ENCODE measurements around the gene NFATC2. TPM values are rescaled to one million over a fixed set of nuclear protein-coding genes. Genes with fewer than 3 reads are reported as not detected.

Gene NFATC2
- total RNA-seq, 1 donor from 2014 or later, result 11.0 TPM

GRCh38 chr20:51447097-51447764, 95.3 kb downstream of the NFATC2 start:
- DNase-seq (ENCODE audit: low spot score) (peak; percentile 79), ATAC-seq (peak; percentile 70)
- intact Hi-C loops (cut with DNase I), result no loop called here

- DNase-seq (ENCODE audit: low spot score) (no peak), ATAC-seq (peak; percentile 41)
- intact Hi-C loops (cut with DNase I), result no loop called here
Observed at GRCh38 chr20:51446656-51447055, 95.9 kb downstream of the NFATC2 start.

- intact Hi-C loops (cut with DNase I), result no loop called here
- DNase-seq (ENCODE audit: low spot score) (no peak), ATAC-seq (no peak)
Observed at GRCh38 chr20:51446230-51446629, 96.3 kb downstream of the NFATC2 start.

GRCh38 chr20:51445591-51445990, 96.9 kb downstream of the NFATC2 start:
- ATAC-seq, result no peak
- intact Hi-C loops (cut with DNase I), result no loop called here
- DNase-seq (ENCODE audit: low spot score), result no peak

GRCh38 chr20:51444922-51445438, 97.5 kb downstream of the NFATC2 start:
- no peak for ATAC-seq

GRCh38 chr20:51444467-51444866, 98.1 kb downstream of the NFATC2 start:
- ATAC-seq (no peak), DNase-seq (ENCODE audit: low spot score) (no peak)
- intact Hi-C loops (cut with DNase I), result no loop called here

More at GRCh38 chr20:51444922-51445438, 97.5 kb downstream of the NFATC2 start:
- DNase-seq (ENCODE audit: low spot score), result no peak
- intact Hi-C loops (cut with DNase I), result no loop called here

- no peak for DNase-seq (ENCODE audit: low spot score)
- intact Hi-C loops (cut with DNase I), result no loop called here
- no peak for ATAC-seq
Observed at GRCh38 chr20:51442602-51443001, 99.9 kb downstream of the NFATC2 start.

GRCh38 chr20:51440589-51440988, 101.9 kb downstream of the NFATC2 start:
- intact Hi-C loops (cut with DNase I), result no loop called here
- ATAC-seq (no peak), DNase-seq (ENCODE audit: low spot score) (no peak)

GRCh38 chr20:51439160-51439689, 103.3 kb downstream of the NFATC2 start:
- ATAC-seq, result peak; percentile 13
- no peak for DNase-seq (ENCODE audit: low spot score)
- intact Hi-C loops (cut with DNase I), result no loop called here

GRCh38 chr20:51438136-51438535, 104.4 kb downstream of the NFATC2 start:
- no peak for ATAC-seq
- DNase-seq (ENCODE audit: low spot score), result no peak
- intact Hi-C loops (cut with DNase I), result no loop called here

- intact Hi-C loops (cut with DNase I), result no loop called here
- peak; percentile 21 for ATAC-seq
- DNase-seq (ENCODE audit: low spot score), result no peak
Observed at GRCh38 chr20:51437182-51437924, 105.2 kb downstream of the NFATC2 start.

GRCh38 chr20:51434580-51435247, 107.8 kb downstream of the NFATC2 start:
- intact Hi-C loops (cut with DNase I), result no loop called here
- no peak for ATAC-seq
- no peak for DNase-seq (ENCODE audit: low spot score)

GRCh38 chr20:51434026-51434425, 108.5 kb downstream of the NFATC2 start:
- DNase-seq (ENCODE audit: low spot score) (no peak), ATAC-seq (no peak)
- intact Hi-C loops (cut with DNase I), result no loop called here

- ATAC-seq, result no peak
- no peak for DNase-seq (ENCODE audit: low spot score)
- intact Hi-C loops (cut with DNase I), result no loop called here
Observed at GRCh38 chr20:51432875-51433274, 109.6 kb downstream of the NFATC2 start.

GRCh38 chr20:51432251-51432784, 110.2 kb downstream of the NFATC2 start:
- intact Hi-C loops (cut with DNase I), result no loop called here
- DNase-seq (ENCODE audit: low spot score), result no peak

GRCh38 chr20:51431321-51431720, 111.2 kb downstream of the NFATC2 start:
- no peak for DNase-seq (ENCODE audit: low spot score)
- intact Hi-C loops (cut with DNase I), result no loop called here
- no peak for ATAC-seq

More at GRCh38 chr20:51432251-51432784, 110.2 kb downstream of the NFATC2 start:
- no peak for ATAC-seq

- ATAC-seq, result no peak
- no peak for DNase-seq (ENCODE audit: low spot score)
- intact Hi-C loops (cut with DNase I), result no loop called here
Observed at GRCh38 chr20:51430198-51430950, 112.1 kb downstream of the NFATC2 start.

- no peak for DNase-seq (ENCODE audit: low spot score)
- intact Hi-C loops (cut with DNase I), result no loop called here
- ATAC-seq, result no peak
Observed at GRCh38 chr20:51429696-51430095, 112.8 kb downstream of the NFATC2 start.

- DNase-seq (ENCODE audit: low spot score) (no peak), ATAC-seq (peak; percentile 18)
- intact Hi-C loops (cut with DNase I), result no loop called here
Observed at GRCh38 chr20:51429144-51429482, 113.4 kb downstream of the NFATC2 start.

Measured in sciatic nerve (tissue), 2 donors.